ENCODE measurements around the gene RMP24.

RMP24 gene

DNA sequence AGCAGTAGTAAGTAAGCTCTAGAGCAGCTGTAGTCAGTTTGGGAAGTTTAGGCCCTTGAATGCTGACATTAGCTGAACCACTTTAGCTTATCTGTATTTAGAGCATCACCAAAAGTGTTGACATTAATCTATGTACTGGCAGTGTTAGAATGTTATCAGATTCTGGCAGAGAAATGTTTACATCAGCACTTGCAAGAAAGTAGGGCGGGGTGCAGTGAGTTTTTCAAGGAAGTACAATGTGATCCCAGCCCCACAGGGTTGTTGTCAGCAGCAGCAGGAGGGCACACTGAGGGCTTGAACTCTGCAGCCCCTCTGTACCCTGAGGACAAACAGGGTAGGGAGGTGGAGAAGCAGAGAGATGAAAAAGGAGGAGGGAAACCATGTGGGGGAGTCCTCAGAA, 35.5 kb upstream of the RMP24 start:
- H3K27me3 ChIP-seq (ENCODE audit: insufficient read depth, insufficient read length): no peaks in the 10 kb centered on the region
- no peak for DNase-seq (ENCODE audit: low read depth, low spot score)
- H3K4me1 ChIP-seq (ENCODE audit: insufficient read depth, insufficient read length): no peaks in the 10 kb centered on the region
- no peak overlapping the region for H3K4me3 ChIP-seq (ENCODE audit: insufficient read length, low read depth)
- no peak overlapping the region for H3K9ac ChIP-seq (ENCODE audit: insufficient read length, low read depth)
- H3K9me3 ChIP-seq (ENCODE audit: insufficient read depth, low read length): no peaks in the 10 kb centered on the region
- H3K36me3 ChIP-seq (ENCODE audit: insufficient read depth, insufficient read length, low read length): peaks cover 5% of the 10 kb centered on the region
- TF ChIP-seq ZNF274 (IDR thresholded peaks at IDR 0.05; ENCODE audit: low read depth, low read length) (no peak), YY1 (IDR thresholded peaks at IDR 0.05; ENCODE audit: insufficient read depth, insufficient read length) (no peak), SUZ12 (IDR thresholded peaks at IDR 0.05; ENCODE audit: extremely low read depth, insufficient read depth, insufficient read length) (no peak)

DNA sequence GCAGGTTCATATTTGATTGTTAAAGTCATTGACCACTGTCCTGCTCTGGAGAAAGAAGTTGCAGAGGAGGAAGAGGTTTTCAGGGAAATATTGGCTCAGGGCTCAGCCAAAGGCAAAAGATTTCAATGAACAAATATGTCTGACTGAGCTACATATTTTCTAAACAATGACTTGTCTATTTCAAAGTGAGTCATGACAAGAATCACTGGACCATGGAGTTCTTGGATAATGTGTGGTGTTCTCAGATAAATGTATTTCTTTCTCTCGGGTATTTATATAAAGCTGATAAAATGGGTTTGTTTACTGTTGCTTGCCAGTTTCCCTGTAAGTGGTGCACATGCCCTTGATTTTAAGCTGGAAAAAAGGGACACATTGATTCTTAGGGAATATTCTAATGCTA, 34.3 kb upstream of the RMP24 start:
- Histone ChIP-seq H3K4me3 (ENCODE audit: insufficient read length, low read depth) (no peak overlapping the region), H3K9ac (ENCODE audit: insufficient read length, low read depth) (no peak overlapping the region), H3K9me3 (ENCODE audit: insufficient read depth, low read length) (no peaks in the 10 kb centered on the region), H3K36me3 (ENCODE audit: insufficient read depth, insufficient read length, low read length) (peaks cover 5% of the 10 kb centered on the region), H3K4me1 (ENCODE audit: insufficient read depth, insufficient read length) (no peaks in the 10 kb centered on the region), H3K27me3 (ENCODE audit: insufficient read depth, insufficient read length) (no peaks in the 10 kb centered on the region)
- no peak for DNase-seq (ENCODE audit: low read depth, low spot score)
- TF ChIP-seq SUZ12 (IDR thresholded peaks at IDR 0.05; ENCODE audit: extremely low read depth, insufficient read depth, insufficient read length) (no peak), YY1 (IDR thresholded peaks at IDR 0.05; ENCODE audit: insufficient read depth, insufficient read length) (no peak), ZNF274 (IDR thresholded peaks at IDR 0.05; ENCODE audit: low read depth, low read length) (no peak)

DNA sequence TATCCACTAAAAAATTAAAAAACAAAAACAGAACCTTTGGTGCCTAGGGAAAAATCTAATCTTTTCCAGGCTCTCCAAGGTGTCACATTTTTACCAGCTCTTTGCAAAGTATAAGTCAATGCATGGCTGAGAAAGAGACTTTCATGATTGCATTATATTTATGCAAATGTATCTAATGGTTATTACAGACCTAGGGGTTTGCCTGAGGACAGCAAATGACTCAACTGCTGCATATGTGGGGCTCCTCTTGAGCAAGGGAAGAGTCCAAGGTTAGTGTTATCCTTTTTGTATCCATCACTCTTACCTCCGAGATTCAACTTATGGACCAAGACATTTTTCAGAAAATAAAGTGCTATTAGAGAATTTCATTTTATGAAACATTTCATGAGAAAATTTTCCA, 33.9 kb upstream of the RMP24 start:
- H3K27me3 ChIP-seq (ENCODE audit: insufficient read depth, insufficient read length): no peaks in the 10 kb centered on the region
- H3K4me1 ChIP-seq (ENCODE audit: insufficient read depth, insufficient read length): no peaks in the 10 kb centered on the region
- peaks cover 5% of the 10 kb centered on the region for H3K36me3 ChIP-seq (ENCODE audit: insufficient read depth, insufficient read length, low read length)
- H3K9me3 ChIP-seq (ENCODE audit: insufficient read depth, low read length): no peaks in the 10 kb centered on the region
- DNase-seq (ENCODE audit: low read depth, low spot score): no peak
- no peak overlapping the region for H3K9ac ChIP-seq (ENCODE audit: insufficient read length, low read depth)
- TF ChIP-seq YY1 (IDR thresholded peaks at IDR 0.05; ENCODE audit: insufficient read depth, insufficient read length): no peak
- no peak for TF ChIP-seq ZNF274 (IDR thresholded peaks at IDR 0.05; ENCODE audit: low read depth, low read length)
- no peak for TF ChIP-seq SUZ12 (IDR thresholded peaks at IDR 0.05; ENCODE audit: extremely low read depth, insufficient read depth, insufficient read length)
- no peak overlapping the region for H3K4me3 ChIP-seq (ENCODE audit: insufficient read length, low read depth)

DNA sequence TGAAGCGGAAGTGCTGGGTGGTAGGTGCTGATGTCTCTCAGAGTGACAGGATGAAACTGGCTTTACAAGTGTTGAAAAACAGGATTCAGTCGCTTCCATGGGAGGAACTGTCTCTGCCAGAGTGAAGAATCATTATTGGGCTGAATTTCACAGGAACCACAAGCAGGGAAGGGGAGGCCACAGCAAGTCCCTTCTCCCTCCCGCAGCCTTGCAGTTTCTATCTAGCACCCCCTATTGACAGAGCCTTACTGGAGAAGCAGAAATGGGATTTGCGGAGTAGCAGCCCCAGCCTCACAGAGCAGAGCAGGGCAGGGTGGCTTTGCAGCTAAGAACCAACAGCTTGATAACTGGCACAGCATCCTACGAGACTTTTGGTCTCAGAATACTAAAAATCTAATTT, 33.3 kb upstream of the RMP24 start:
- Histone ChIP-seq H3K36me3 (ENCODE audit: insufficient read depth, insufficient read length, low read length) (peaks cover 5% of the 10 kb centered on the region), H3K4me1 (ENCODE audit: insufficient read depth, insufficient read length) (no peaks in the 10 kb centered on the region), H3K27me3 (ENCODE audit: insufficient read depth, insufficient read length) (no peaks in the 10 kb centered on the region), H3K4me3 (ENCODE audit: insufficient read length, low read depth) (no peak overlapping the region), H3K9ac (ENCODE audit: insufficient read length, low read depth) (no peak overlapping the region), H3K9me3 (ENCODE audit: insufficient read depth, low read length) (no peaks in the 10 kb centered on the region)
- DNase-seq (ENCODE audit: low read depth, low spot score): peak; percentile 22
- TF ChIP-seq YY1 (IDR thresholded peaks at IDR 0.05; ENCODE audit: insufficient read depth, insufficient read length) (no peak), SUZ12 (IDR thresholded peaks at IDR 0.05; ENCODE audit: extremely low read depth, insufficient read depth, insufficient read length) (no peak), ZNF274 (IDR thresholded peaks at IDR 0.05; ENCODE audit: low read depth, low read length) (no peak)

DNA sequence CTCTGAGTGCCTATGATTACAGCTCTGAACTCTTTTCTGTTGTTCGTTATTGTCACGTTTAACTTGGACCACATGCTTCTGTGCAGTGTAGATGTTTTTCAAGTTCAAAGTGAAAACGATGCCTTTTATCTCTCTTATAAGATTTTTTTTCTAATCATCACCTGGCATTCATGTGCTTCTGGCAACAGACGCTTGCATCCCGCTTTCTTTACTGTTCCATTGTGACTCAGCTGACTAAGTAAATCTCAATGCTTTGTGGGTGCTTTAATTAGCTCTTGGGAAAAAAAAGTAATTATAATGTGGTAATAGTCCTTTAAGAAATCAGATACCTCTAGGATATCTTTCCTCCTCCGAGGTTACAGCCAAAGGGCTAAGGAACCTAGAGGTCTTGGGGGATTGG, 31.2 kb upstream of the RMP24 start:
- no peak for TF ChIP-seq SUZ12 (IDR thresholded peaks at IDR 0.05; ENCODE audit: extremely low read depth, insufficient read depth, insufficient read length)
- no peak for TF ChIP-seq YY1 (IDR thresholded peaks at IDR 0.05; ENCODE audit: insufficient read depth, insufficient read length)
- TF ChIP-seq ZNF274 (IDR thresholded peaks at IDR 0.05; ENCODE audit: low read depth, low read length): no peak
- Histone ChIP-seq H3K4me3 (ENCODE audit: insufficient read length, low read depth) (no peak overlapping the region), H3K4me1 (ENCODE audit: insufficient read depth, insufficient read length) (no peaks in the 10 kb centered on the region), H3K9ac (ENCODE audit: insufficient read length, low read depth) (no peak overlapping the region), H3K27me3 (ENCODE audit: insufficient read depth, insufficient read length) (no peaks in the 10 kb centered on the region), H3K9me3 (ENCODE audit: insufficient read depth, low read length) (no peaks in the 10 kb centered on the region), H3K36me3 (ENCODE audit: insufficient read depth, insufficient read length, low read length) (peaks cover 5% of the 10 kb centered on the region)
- no peak for DNase-seq (ENCODE audit: low read depth, low spot score)

DNA sequence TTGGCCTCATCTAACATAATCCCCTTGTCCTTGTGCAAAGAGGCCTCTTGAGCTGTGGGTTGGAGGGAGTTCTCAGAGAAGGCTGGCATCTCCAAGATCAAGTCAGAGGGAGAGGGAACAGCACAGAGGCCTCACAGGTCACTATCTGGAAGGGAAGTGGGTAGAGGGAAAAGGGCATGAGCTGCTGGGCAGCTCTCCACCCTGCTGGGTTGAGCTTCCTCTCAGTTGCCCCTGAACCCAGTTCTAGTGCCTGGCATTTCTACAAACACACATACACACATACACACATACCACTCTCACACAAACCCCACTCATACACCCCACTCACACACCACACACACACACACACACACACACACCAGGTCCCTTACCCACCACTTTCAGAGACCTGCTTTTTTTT, 30.3 kb upstream of the RMP24 start:
- no peak overlapping the region for H3K9ac ChIP-seq (ENCODE audit: insufficient read length, low read depth)
- TF ChIP-seq YY1 (IDR thresholded peaks at IDR 0.05; ENCODE audit: insufficient read depth, insufficient read length) (no peak), SUZ12 (IDR thresholded peaks at IDR 0.05; ENCODE audit: extremely low read depth, insufficient read depth, insufficient read length) (no peak), ZNF274 (IDR thresholded peaks at IDR 0.05; ENCODE audit: low read depth, low read length) (no peak)
- H3K4me1 ChIP-seq (ENCODE audit: insufficient read depth, insufficient read length): no peaks in the 10 kb centered on the region
- H3K9me3 ChIP-seq (ENCODE audit: insufficient read depth, low read length): no peaks in the 10 kb centered on the region
- H3K36me3 ChIP-seq (ENCODE audit: insufficient read depth, insufficient read length, low read length): peaks cover 5% of the 10 kb centered on the region
- no peak for DNase-seq (ENCODE audit: low read depth, low spot score)
- H3K4me3 ChIP-seq (ENCODE audit: insufficient read length, low read depth): no peak overlapping the region
- H3K27me3 ChIP-seq (ENCODE audit: insufficient read depth, insufficient read length): no peaks in the 10 kb centered on the region

DNA sequence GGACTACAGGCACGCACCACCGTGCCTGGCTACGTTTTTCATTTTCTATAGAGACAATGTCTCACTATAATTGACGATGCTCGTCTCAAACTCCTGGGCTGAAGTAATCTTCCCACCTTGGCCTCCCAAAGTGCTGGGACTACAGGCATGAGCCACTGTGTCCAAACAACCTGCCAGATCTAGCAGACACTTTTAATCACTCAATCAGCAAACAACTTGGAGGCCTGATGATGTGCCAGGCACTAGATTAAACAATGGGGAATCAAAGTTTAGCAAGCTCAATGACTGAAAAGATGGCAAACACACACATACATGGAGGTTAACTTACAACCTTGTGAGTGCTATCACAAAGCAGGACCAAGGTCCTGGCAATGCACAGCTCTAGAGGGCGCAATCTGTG, 29.8 kb upstream of the RMP24 start:
- Histone ChIP-seq H3K9ac (ENCODE audit: insufficient read length, low read depth) (no peak overlapping the region), H3K4me3 (ENCODE audit: insufficient read length, low read depth) (no peak overlapping the region), H3K36me3 (ENCODE audit: insufficient read depth, insufficient read length, low read length) (peaks cover 5% of the 10 kb centered on the region), H3K4me1 (ENCODE audit: insufficient read depth, insufficient read length) (no peaks in the 10 kb centered on the region), H3K27me3 (ENCODE audit: insufficient read depth, insufficient read length) (no peaks in the 10 kb centered on the region), H3K9me3 (ENCODE audit: insufficient read depth, low read length) (no peaks in the 10 kb centered on the region)
- no peak for TF ChIP-seq ZNF274 (IDR thresholded peaks at IDR 0.05; ENCODE audit: low read depth, low read length)
- no peak for TF ChIP-seq YY1 (IDR thresholded peaks at IDR 0.05; ENCODE audit: insufficient read depth, insufficient read length)
- no peak for TF ChIP-seq SUZ12 (IDR thresholded peaks at IDR 0.05; ENCODE audit: extremely low read depth, insufficient read depth, insufficient read length)
- DNase-seq (ENCODE audit: low read depth, low spot score): no peak

DNA sequence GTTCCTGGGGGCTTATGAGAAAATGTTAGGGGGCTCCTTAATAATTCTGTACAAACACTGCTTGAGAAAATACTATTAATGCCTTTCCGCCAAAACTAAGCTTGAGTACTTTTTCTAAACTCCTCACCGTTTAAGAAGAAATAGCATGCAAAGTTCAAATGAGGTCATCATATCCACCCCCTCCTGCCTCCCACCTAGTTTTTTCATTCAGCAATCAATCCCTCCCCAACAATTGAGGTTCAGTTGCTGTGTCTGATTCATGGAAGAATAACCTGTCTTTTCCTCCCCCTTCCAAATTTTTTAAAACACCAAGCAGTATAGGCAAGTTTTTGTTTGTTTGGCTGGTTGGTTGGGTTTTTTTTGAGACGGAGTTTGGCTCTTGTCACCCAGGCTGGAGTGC, 24.4 kb upstream of the RMP24 start:
- no peaks in the 10 kb centered on the region for H3K4me1 ChIP-seq (ENCODE audit: insufficient read depth, insufficient read length)
- H3K9me3 ChIP-seq (ENCODE audit: insufficient read depth, low read length): no peaks in the 10 kb centered on the region
- no peaks in the 10 kb centered on the region for H3K36me3 ChIP-seq (ENCODE audit: insufficient read depth, insufficient read length, low read length)
- H3K9ac ChIP-seq (ENCODE audit: insufficient read length, low read depth): no peak overlapping the region
- no peak overlapping the region for H3K4me3 ChIP-seq (ENCODE audit: insufficient read length, low read depth)
- no peak for DNase-seq (ENCODE audit: low read depth, low spot score)
- TF ChIP-seq SUZ12 (IDR thresholded peaks at IDR 0.05; ENCODE audit: extremely low read depth, insufficient read depth, insufficient read length): no peak
- TF ChIP-seq YY1 (IDR thresholded peaks at IDR 0.05; ENCODE audit: insufficient read depth, insufficient read length): no peak
- no peak for TF ChIP-seq ZNF274 (IDR thresholded peaks at IDR 0.05; ENCODE audit: low read depth, low read length)
- H3K27me3 ChIP-seq (ENCODE audit: insufficient read depth, insufficient read length): no peaks in the 10 kb centered on the region

Data from NT2/D1 (cell line).